Tongue (tissue), 2 donors: ENCODE results near the gene TIPARP. TPM values are rescaled to one million over a fixed set of nuclear protein-coding genes. Genes with fewer than 3 reads are reported as not detected.
A peak's percentile ranks its signal among the peaks of the same experiment; 100 is the strongest.
"Not testable (repeated sequence)": the region's sequence is repeated elsewhere in the genome, so short reads cannot be mapped to it uniquely, and the experiment has no call there.

ENCODE experiments used
- DNase-seq: peaks from one replicate; pipeline ENCODE4 v3.0.0-alpha.2; 2015
- total RNA-seq: library from RNA; depleted of rRNA; stranded (reverse); fragments of >200 nt; gene quantifications from one replicate; pipeline ENCODE4 v1.2.3, GENCODE V29; 2014

The TIPARP gene
- total RNA-seq, 1 donor from 2014 or later = 22.5 TPM

DNA sequence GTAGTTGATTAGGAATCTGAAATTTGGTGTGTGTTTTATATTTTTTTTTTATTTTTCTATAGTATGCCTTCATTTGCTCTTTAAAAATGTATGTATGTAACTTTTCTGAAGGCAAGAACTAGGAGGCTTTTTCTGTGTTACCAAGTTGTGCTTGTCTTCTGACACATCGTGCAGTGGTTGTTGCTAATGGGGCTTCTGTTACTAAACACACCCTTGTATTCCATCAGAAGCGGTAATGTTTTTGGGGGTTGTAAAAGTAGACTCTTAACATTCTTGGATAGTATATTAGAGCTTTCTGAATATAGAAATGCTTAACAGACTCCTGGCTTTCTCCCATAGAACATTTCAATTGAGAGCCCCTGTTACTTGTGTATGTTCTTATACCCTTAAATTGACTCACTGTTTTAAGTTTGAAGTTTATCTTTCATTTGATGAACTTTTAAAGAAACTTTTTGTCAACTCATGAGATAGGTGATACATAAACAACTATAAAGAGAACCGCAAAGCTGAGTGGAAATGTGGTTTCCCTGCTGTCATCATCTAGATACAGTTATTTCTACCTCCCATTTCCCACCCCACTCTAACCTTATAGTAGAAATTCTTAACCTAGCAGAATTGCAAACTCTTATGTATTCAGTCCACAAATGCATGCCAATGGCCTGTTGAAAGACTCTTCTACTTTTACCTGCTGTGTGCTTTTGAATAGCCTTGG is 2.5 kb downstream of the TIPARP start:
- DNase-seq = no peak

DNA sequence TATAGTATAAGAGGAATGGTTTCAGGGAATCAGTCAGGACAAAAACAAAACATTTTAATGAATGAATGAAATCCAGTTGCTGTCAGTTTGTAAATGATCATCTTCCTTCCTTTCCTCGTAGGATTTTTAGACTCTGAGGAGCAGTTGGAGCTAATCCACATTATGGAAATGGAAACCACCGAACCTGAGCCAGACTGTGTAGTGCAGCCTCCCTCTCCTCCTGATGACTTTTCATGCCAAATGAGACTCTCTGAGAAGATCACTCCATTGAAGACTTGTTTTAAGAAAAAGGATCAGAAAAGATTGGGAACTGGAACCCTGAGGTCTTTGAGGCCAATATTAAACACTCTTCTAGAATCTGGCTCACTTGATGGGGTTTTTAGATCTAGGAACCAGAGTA is 3.1 kb downstream of the TIPARP start:
- DNase-seq = peak; percentile 43

DNA sequence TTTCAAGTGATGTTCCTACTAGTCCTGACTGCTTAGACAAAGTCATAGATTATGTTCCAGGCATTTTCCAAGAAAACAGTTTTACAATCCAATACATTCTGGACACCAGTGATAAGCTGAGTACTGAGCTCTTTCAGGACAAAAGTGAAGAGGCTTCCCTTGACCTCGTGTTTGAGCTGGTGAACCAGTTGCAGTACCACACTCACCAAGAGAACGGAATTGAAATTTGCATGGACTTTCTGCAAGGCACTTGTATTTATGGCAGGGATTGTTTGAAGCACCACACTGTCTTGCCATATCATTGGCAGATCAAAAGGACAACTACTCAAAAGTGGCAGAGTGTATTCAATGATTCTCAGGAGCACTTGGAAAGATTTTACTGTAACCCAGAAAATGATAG is 3.8 kb downstream of the TIPARP start:
- no peak for DNase-seq

DNA sequence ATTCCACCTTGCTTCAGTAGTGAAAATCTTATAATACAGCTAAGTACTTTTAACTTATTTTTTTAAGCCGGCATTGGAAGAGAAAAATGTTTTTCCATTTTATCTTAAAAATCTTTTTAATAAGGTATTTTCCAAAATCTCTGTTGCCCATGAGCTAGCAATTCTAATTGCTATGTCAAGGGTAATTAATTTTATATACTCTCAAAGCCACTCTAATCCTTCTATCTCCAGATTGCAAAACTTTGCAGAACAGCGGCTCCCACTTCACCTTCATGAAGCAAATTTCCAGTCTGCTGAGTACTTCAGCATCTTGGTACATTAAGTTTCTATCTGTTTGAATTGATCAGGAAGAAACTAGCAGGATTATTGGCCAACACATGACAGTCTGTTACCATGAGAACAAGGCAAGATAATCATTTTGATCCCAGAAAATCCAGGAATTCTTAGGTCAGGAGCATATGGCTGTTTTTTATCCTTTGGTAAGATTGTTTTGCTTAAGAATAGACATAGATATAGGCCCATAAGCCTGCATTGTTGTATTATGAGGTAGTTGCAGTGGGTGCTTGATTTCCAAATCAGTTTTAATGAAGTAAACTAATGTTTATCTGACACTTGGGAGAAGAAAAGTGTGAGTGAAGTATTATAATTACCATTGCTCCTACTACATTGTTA is 6.0 kb downstream of the TIPARP start:
- no peak for DNase-seq

DNA sequence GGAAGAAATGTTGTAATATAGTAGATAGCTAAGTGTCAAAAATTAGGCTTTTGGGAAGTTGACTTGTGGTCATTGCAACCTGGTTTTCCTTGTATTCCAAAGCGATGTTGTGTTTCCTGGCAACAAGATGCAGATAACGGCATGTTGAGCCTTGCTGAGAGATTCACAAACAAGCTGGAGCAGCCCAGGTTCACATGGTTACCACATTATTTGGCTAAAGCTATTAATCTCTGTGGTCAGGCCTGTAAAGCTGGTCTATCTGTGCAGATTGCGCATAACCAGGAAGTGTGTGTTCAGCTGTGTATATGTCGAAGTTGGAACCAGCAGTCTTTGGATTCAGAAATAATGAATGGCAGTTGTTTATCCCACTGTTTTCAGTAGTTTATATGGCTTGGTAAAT is 6.6 kb downstream of the TIPARP start:
- DNase-seq = peak; percentile 77

DNA sequence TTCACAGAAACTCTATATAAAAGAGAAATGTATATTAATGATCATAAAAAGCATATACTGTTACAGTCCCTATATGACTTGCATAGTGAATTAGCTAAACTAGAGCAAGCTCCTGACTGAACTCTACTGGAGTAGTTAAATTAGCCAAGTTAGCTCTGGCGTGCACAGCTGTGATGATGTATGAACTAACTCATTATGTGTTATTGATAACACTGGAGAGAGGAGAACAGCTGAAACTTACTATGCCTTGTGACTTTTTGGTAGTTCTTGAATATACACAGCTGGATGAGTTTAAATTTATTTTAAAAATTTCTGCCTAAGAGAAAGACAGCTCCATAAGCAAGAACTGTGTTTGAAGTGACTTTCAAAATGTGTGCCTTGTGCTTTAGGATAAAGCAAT is 8.1 kb downstream of the TIPARP start:
- peak; percentile 55 for DNase-seq

DNA sequence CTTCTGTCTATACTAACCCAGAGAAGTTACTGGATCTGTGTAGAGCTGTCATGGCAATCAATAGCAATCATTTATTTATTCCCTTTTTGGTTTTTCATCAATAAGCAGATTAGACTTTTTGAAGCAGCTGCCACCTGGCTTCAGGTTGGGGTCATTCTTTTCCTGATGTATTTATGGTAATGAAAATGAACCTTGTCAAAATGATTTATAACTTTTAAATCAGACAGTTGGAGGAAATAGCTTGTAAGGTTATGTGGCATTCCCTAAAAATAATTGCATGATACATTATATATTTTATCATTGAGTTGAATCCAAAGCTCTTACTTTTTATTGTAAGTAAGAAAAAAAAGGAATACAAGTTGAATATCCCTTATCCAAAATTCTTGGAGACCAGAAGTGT is 8.6 kb downstream of the TIPARP start:
- no peak for DNase-seq

DNA sequence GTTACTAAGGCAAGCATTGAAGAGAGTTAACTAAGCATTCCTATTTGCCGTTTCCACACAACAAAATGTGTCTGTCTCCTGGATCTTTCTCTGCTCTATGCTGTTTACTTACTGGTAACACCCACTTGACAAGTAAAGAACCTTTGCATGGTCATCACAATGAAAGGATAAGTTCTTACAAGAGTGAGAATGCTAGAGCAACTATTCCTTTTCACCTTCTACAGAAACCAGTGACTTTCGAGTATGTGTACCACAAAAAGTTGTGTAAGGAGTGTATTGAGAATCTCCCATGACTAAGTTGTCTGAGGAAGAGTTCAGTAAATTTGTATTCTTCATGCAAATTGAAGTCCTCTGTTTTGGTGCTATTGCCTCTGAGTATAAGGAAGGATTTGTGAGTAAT is 10.8 kb downstream of the TIPARP start:
- DNase-seq = no peak

DNA sequence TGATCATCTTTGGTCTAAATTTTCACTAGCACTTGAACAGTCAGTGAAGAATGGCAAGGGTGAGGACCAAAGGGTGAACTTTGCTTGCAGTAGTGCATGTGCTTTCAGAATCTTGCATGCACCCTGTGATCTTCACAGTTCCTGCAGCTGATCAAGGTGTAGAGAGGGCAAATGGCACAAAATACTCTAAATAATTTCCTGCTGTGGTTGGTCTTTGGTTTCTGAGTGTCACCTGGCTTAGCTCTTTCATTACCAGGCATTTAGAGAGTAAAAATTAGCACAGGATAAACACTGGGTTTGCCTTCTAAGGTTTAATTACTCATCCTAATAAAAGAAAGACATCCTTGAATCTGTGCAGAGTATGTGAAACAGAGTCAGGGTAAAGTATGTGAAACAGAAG is 11.4 kb downstream of the TIPARP start:
- no peak for DNase-seq

DNA sequence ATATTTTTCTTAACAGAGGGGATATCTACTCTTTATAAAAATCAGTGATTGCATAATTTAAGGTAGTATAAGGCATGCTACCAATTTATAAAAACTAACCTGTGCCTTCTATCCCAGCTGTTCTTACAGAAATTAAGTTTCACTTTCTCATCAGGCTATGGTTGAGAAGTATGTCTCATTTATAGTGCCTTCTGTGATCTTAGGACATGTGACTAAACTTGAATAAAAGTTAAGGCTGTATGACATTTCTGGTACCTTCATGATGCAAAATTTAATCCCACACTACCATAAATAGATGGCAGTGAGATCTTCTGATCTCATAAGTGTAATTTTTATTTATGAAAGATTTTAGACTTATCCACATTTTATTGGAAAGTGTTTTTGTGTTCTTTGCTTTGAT is 12.6 kb downstream of the TIPARP start:
- DNase-seq = no peak

DNA sequence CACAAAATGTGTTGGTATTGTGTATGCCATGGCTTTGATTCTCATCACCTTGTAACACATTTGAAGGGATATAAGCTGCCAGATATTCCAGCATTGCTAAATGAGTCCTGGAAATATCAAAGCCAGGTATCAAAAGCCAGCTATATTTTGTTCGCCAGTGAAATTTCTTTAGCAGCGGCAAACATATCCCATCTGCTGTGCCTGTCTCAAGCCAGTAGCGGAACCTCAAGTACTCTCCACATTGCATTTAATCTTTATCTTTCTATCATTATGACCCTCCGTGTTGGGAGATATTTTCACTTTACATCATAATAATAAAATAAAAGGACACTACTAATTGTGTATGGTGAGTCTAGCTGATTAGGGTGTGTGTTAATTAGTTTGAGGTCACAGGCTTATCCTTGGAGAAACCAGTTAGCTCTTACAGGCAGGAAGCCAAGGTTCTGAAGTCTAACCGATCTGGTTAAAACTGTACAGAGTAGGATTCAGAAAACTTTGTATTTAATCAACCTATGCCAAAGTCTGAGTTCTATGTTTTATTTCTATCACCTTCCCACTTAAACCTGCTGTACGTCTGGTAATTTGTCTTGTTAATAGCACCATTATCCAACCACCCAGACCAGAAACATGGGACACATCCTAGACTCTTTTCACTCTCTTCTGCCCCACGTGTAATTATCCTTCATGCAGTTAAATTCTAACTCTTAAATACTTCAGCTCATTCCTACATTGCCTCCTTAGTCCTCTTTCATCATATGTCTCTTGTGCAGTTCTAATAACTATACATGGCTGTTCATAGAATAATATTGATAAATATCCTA is 14.5 kb downstream of the TIPARP start:
- no peak for DNase-seq

DNA sequence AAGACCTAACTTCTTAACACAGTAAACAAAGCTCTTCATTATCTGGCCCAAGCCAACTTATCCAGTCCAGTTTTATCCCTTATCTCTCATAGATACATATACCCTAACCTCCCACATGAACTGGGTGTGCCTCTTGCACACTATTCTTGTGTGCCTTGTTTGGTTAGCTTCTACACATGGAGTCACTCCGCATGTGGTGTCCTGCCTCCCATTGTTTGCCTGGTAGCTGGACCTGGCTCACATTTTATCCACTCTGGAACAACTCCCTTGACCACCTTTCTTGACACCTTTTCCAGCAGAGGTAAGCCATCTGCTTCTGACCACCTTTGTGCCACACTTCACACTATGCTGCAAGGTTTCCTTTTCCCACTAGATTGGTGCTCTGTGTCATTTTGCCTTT is 15.2 kb downstream of the TIPARP start:
- DNase-seq = no peak

DNA sequence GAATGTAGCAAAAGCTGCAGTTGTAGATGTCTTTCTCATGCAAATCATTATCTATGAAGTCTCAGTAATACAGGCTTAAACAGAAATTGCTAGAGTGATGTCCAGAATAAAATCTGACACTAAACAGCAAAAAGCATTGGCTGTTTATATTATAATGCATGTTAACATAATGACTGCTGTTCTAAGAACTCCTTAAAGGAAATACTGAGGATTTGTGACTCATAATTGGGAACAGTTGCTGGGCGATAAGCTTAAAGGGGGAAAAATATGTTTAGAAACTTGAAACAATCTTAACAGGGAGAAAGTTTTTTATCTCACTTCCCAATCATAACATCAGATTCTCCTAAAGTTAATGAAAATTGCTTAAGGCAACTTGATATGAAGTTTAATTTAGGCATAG is 17.5 kb downstream of the TIPARP start:
- DNase-seq = peak; percentile 38

DNA sequence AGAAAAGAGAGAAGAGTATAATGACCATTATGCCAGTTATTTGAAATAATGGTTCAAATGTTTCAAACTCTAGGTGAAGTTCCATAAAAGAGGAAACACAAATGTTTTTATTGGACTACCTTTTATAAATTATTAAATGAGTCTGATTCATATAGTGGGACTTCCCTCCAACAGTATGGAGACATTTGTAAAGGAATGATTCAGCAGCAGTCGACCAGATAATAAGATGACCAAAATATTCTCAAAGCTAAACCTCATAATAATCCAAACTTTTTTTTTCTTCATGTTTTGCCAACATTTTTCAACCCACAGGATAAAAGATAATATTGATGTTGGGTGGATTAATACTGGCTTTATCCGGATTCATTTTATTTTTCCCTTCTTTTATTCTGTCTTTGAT is 18.8 kb downstream of the TIPARP start:
- DNase-seq = no peak

DNA sequence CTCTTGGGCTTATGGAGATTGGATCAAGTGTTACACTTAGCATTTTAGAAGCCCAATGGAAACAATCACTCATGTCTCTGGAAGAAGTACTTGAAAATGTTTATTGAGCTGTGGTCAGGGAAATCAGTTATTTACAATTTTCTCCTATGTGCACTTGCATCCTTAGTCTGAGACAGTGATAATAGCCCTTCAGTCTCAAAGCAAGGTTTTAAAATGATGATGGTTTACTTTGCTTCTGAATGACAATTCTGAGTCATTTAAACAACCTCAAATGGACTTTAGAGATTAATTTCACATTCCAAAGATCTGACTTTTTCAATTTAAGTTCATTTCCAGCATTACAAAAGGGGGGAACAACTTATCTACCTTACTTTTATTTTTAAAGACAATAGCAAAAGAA is 20.1 kb downstream of the TIPARP start:
- no peak for DNase-seq

DNA sequence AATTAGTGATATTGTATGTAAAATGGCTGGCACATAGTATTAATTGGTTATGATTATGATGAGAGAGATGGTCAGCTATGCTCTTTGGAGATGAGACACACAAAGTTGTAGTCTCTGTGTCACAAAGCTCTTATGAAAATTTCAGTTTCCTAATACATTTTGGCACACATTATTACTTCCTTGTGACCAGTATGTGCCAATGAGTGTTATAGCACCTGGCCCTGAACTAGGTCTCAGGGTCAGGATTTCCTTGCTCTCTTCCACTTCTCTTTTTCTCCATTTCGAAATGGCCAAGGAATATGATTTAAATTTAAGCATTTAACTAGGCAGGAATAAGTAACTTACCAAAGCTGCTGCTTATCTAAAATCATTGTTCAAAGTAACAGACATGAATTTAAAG is 28.0 kb downstream of the TIPARP start:
- no peak for DNase-seq

DNA sequence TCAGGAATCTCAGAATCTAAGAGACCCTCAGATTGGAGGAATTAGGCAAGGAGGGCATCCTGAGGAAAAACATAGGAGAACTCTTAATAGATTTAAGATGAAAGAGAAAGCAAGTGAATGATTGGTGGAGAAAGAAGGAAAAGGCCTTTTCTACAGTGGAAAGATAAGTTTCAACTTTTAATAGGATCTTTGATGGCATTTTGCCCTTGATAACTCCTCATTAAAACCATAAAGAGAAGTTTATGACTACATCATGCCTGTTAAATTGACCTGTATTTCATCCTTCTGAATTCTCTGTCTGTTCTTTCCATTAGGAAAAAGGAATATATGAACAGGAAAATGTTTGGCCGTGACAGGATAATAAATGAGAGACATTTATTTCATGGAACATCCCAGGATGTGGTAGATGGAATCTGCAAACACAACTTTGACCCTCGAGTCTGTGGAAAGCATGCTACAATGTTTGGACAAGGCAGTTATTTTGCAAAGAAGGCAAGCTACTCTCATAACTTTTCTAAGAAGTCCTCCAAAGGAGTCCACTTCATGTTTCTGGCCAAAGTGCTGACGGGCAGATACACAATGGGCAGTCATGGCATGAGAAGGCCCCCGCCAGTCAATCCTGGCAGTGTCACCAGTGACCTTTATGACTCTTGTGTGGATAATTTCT is 30.1 kb downstream of the TIPARP start:
- no peak for DNase-seq

DNA sequence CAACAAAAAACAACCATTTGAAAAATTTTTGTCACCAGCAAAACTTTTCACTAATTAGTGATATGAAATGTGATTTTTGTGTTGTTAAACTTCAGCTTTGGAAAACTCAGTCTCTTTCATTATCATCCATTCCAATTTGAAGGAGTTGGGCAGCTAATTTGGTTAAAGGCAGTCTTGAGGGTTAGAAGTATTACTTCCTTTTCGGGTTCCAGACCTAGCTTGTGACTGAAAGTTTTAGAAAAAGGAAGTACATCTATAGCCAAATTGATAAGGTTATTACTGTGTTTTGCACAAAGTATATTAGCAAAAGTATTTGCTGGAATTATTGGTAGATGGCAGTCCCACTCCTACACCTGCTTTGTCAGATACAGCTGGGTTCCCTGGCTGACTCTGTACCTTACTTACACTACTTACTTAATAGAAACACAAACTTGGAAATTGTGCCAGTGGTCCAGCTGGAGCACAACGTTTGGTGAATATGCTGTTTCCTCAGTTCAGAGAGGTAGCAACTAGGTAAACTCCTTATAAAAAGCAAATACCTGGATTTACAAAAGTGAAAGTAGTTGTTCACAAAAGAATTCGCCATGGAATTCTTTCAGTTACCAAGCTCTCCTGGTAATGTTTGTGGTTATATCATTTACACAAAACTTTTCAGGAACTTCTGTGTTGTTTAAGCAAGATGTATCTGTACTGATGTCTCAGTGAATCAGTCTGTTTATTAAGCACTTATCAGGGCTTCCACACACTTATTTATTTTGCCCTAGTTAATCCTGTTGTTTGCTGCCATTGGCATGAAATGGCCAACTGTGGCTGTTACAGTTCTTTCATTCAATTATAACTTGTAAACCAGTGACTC is 31.6 kb downstream of the TIPARP start:
- no peak for DNase-seq

DNA sequence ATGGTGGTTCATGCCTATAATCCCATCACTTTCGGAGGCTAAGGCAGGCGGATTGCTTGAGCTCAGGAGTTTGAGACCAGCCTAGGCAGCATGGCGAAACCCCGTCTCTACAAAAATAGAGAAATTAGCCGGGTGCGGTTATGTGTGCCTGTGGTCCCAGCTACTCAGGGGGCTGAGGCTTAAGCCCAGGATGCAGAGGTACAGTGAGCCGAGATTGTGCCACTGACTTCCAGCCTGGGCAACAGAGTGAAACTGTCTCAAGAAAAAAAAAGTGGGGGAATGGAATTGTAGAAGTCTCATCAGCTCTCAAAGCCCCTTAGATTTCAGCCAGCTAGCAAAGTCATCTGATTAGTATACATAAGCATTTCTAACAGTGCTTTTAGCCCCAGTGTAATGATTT is 33.2 kb downstream of the TIPARP start:
- no peak for DNase-seq

DNA sequence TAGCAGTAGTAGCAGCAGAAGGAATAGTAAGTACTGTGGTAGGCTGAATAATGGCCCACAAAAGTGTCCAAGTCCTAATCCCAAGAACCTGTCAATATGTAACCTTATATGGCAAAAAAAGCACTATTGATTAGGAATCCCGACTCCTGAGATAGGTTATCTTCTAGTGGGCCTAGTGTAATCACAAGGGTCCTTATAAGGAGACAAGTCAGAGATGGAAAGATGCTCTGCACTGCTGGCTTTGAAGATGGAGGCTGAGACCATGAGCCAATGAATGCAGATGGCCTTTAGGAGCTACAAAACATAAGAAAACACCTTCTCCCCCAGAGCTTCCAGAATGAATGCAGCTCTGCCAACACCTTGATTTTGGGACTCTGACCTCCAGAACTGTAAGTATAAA is 36.0 kb downstream of the TIPARP start:
- no peak for DNase-seq

DNA sequence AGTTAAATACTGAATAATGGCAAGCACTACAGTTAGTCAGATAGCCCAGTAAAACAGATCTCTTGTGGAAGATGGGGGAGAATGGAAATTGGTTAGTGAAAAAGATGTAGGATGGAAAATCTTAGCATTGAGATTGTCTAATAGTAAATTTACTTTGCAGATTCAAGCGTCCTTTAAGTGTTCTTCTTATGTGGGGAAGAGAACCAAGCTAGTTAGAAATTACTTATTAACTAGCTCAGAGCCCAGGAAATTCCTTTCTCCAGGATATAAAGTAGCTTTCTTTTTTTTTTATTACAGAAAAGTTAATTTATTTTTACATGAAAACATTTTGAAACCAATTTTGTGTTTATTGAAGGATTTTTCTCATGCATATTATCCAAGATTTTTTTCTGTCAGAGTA is 36.7 kb downstream of the TIPARP start:
- no peak for DNase-seq

DNA sequence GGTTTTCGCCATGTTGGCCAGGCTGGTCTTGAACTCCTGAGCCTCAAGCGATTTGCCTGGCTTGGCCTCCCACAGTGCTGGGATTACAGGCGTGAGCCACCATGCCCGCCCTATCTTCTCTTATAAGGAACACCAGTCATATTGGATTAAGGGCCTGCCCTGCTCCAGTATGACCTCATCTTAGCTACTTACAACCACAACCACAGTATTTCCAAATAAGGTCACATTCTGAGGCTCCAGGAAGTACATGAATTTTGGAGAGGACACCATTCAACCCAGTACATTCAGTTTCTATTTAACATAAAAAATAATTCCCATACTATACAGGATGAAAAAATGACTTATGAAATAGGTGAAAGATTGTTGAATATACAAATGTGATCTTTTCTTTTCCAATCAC is 37.6 kb downstream of the TIPARP start:
- DNase-seq = not testable (repeated sequence)
